Nephron progenitor cell (in vitro differentiated cells): ENCODE results near the gene IGLL5.

Experiments used
- DNase-seq: peaks from one replicate; pipeline ENCODE4 v3.0.0; 2021
- H3K27ac Mint-ChIP-seq: 2 replicates; pipeline ENCODE4 v1.8.0; 2021; ENCODE audit warnings: mild to moderate bottlenecking, moderate library complexity, mixed read lengths
- H3K27me3 Mint-ChIP-seq: 2 replicates; pipeline ENCODE4 v1.8.0; 2021; ENCODE audit warnings: mild to moderate bottlenecking, low read depth, mixed read lengths; ENCODE audit not compliant: poor library complexity
- H3K36me3 Mint-ChIP-seq: 2 replicates; pipeline ENCODE4 v1.8.0; 2021; ENCODE audit warnings: low read depth, mixed read lengths
- H3K4me1 Mint-ChIP-seq: 2 replicates; pipeline ENCODE4 v1.8.0; 2021; ENCODE audit warnings: mixed read lengths
- H3K4me3 Mint-ChIP-seq: 2 replicates; pipeline ENCODE4 v1.8.0; 2021; ENCODE audit warnings: mild to moderate bottlenecking, moderate library complexity, mixed read lengths
- H3K9me3 Mint-ChIP-seq: 2 replicates; pipeline ENCODE4 v1.8.0; 2021; ENCODE audit warnings: mild to moderate bottlenecking, moderate library complexity, mixed read lengths
- CTCF ChIP-seq: fragments of 200-600 bp; sonication (generic); IDR thresholded peaks from 2 replicates; pipeline ENCODE4 v1.5.0; 2021; ENCODE audit warnings: antibody characterized with exemption

IGLL5 gene

DNA sequence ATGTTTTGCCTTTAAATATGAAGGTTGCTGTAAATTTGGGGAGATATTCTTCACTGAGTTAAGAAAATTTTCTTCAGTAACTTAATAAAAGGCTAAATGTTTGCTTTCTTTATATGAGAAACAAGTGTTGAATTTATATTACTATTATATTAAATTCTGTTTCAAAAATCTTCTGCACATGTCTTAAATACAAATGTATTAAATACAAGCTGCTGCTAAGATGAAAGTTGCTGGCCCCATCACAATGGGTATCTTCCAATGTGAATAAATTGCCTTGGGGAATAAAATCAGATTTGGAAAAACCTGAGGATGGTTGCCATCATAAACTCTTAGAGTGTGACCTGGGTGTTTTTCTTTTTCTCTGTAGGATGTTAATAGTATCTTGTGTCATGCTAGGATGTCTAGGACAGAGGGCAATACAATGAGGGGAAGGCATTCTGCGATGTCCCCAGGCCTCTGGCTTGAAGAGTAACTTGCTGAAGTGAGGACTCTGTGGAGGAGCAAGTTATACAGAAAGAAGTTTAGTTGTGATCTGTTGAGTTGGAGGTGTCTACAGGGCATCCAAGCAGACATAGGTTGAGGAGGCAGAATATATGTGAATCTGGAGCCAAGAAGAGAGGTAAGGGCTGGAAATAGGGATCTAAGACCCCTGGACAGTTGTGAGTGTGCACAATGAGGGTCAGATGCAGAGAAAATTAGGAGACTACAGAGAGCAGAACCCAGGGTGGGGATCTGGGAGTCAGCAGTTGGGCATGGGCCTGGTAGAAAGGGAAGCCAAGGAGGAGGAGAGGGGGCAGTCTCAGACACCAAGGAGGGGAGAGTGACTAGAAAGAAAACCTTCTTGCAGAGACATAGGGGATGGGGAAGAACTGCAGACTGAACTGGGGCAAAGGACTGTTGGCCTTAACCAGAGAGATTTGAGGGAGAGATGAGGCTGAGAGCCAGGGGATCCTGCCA lies 4.8 kb downstream of the IGLL5 start:
- no peak overlapping the region for H3K27ac Mint-ChIP-seq
- no peaks in the 10 kb centered on the region for H3K9me3 Mint-ChIP-seq
- no peaks in the 10 kb centered on the region for H3K36me3 Mint-ChIP-seq
- H3K4me3 Mint-ChIP-seq, result no peak overlapping the region
- no peak for TF ChIP-seq CTCF
- no peaks in the 10 kb centered on the region for H3K4me1 Mint-ChIP-seq
- no peak for DNase-seq
- H3K27me3 Mint-ChIP-seq, result peaks cover 60% of the 10 kb centered on the region

- Mint-ChIP-seq H3K27me3 (peaks cover 63% of the 10 kb centered on the region), H3K4me3 (no peak overlapping the region), H3K36me3 (no peaks in the 10 kb centered on the region), H3K27ac (no peak overlapping the region), H3K4me1 (no peaks in the 10 kb centered on the region), H3K9me3 (no peaks in the 10 kb centered on the region)
- no peak for TF ChIP-seq CTCF
- no peak for DNase-seq
Measured at GRCh38 chr22:22893077-22893805, 5.6 kb downstream of the IGLL5 start.

- Mint-ChIP-seq H3K27ac (no peak overlapping the region), H3K27me3 (peaks cover 58% of the 10 kb centered on the region), H3K4me3 (no peak overlapping the region), H3K9me3 (no peaks in the 10 kb centered on the region), H3K4me1 (no peaks in the 10 kb centered on the region), H3K36me3 (no peaks in the 10 kb centered on the region)
- no peak for DNase-seq
- TF ChIP-seq CTCF, result no peak
Measured at GRCh38 chr22:22893891-22894739, 6.5 kb downstream of the IGLL5 start.

- H3K9me3 Mint-ChIP-seq, result no peaks in the 10 kb centered on the region
- peaks cover 55% of the 10 kb centered on the region for H3K27me3 Mint-ChIP-seq
- no peak for DNase-seq
- H3K4me3 Mint-ChIP-seq, result no peak overlapping the region
- no peak for TF ChIP-seq CTCF
- H3K4me1 Mint-ChIP-seq, result no peaks in the 10 kb centered on the region
- no peaks in the 10 kb centered on the region for H3K36me3 Mint-ChIP-seq
- H3K27ac Mint-ChIP-seq, result no peak overlapping the region
Measured at GRCh38 chr22:22894740-22895731, 7.4 kb downstream of the IGLL5 start.
